Measurements from ENCODE around the gene NFKB1.

GRCh38 chr4:102511830-102512605 is 10.9 kb downstream of the NFKB1 start:
- TF ChIP-seq, protein P1, sequence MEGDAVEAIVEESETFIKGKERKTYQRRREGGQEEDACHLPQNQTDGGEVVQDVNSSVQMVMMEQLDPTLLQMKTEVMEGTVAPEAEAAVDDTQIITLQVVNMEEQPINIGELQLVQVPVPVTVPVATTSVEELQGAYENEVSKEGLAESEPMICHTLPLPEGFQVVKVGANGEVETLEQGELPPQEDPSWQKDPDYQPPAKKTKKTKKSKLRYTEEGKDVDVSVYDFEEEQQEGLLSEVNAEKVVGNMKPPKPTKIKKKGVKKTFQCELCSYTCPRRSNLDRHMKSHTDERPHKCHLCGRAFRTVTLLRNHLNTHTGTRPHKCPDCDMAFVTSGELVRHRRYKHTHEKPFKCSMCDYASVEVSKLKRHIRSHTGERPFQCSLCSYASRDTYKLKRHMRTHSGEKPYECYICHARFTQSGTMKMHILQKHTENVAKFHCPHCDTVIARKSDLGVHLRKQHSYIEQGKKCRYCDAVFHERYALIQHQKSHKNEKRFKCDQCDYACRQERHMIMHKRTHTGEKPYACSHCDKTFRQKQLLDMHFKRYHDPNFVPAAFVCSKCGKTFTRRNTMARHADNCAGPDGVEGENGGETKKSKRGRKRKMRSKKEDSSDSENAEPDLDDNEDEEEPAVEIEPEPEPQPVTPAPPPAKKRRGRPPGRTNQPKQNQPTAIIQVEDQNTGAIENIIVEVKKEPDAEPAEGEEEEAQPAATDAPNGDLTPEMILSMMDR (IDR thresholded peaks at IDR 0.05): no peak
- TF ChIP-seq POLR2A (IDR thresholded peaks at IDR 0.05): no peak
